K562 (cell line): ENCODE measurements around the gene SPTBN4. TPM values are rescaled to one million over a fixed set of nuclear protein-coding genes. Genes with fewer than 3 reads are reported as not detected.

Source experiments
- ATAC-seq: fragments of 200-7000 bp; cut with Tn5 transposase; 3 replicates; pipeline ENCODE4 v1.9.1; 2020; ENCODE audit warnings: moderate library complexity
- BruUV-seq: library from RNA; stranded (reverse); fragments of 400-500 nt; replicated peaks from 2 replicates; lab custom pipeline; 2021; lab: Mats Ljungman, UMichigan
- CTCF ChIA-PET: fragments of 300-600 bp; formaldehyde crosslinking; extraction: SDS; loops from one replicate; lab custom pipeline; 2021; ENCODE audit warnings: low intra/inter-chr PET ratio; lab: Yijun Ruan, JAX
- POLR2A ChIA-PET: fragments of 300-600, 350-650 bp; sonication (Branson Sonifier 250); formaldehyde crosslinking; extraction: SDS; loops from one replicate; lab custom pipeline; 2021; ENCODE audit warnings: antibody characterized with exemption, inconsistent platforms; lab: Yijun Ruan, JAX
- DNase-seq, 4 experiments: peaks; one replicate each; pipeline versions ENCODE4 v3.0.0 to v3.0.0-alpha.2; 2011 to 2018; ENCODE audit warnings: low spot score in 3 of 4, mixed read lengths in 3 of 4; ENCODE audit errors: extremely low read depth in 1 of 4
- FAIRE-seq: peaks from 2 replicates; lab custom pipeline; 2011; peaks lifted over from hg19 to GRCh38; lab: Jason Lieb, UNC
- H2AFZ ChIP-seq: 2 replicates; pipeline ENCODE4 v1.6.0; 2011; ENCODE audit warnings: low read depth, low read length, control low read depth, inconsistent platforms
- H3K27ac ChIP-seq: fragments of 200-600 bp; 3 replicates; pipeline ENCODE4 v1.8.0; 2011; ENCODE audit warnings: low read depth, mild to moderate bottlenecking, control low read depth, inconsistent platforms, low read length, moderate library complexity, mixed read lengths; ENCODE audit errors: extremely low read depth
- H3K27me3 ChIP-seq, 2 experiments: fragments of 300-600 bp in 1 of 2; 2 replicates in 1 of 2; 3 replicates in 1 of 2; pipeline versions ENCODE4 v1.6.0 to v1.8.0; 2011; ENCODE audit warnings: inconsistent platforms in 2 of 2, low read length in 2 of 2, mild to moderate bottlenecking in 1 of 2, mixed read lengths in 1 of 2, moderate library complexity in 1 of 2; ENCODE audit not compliant: control insufficient read depth in 2 of 2, insufficient read depth in 2 of 2
- H3K36me3 ChIP-seq: fragments of 300-600 bp; 3 replicates; pipeline ENCODE4 v1.8.0; 2011; ENCODE audit warnings: mild to moderate bottlenecking, low read length, inconsistent platforms; ENCODE audit not compliant: control insufficient read depth, insufficient read depth
- H3K4me1 ChIP-seq, 2 experiments: fragments of 200-600 bp in 1 of 2; replicated peaks in 1 of 2; 2 replicates in 1 of 2; 3 replicates in 1 of 2; pipeline versions ENCODE4 v1.5.1 to v1.8.0; 2011; ENCODE audit warnings: inconsistent platforms in 2 of 2, low read length in 2 of 2, mild to moderate bottlenecking in 1 of 2, mixed read lengths in 1 of 2, moderate library complexity in 1 of 2; ENCODE audit not compliant: control insufficient read depth in 2 of 2, insufficient read depth in 2 of 2
- H3K4me2 ChIP-seq: 2 replicates; pipeline ENCODE4 v1.6.1; 2011; ENCODE audit warnings: low read length, control low read depth, inconsistent platforms, mixed read lengths; ENCODE audit not compliant: insufficient read depth
- H3K4me3 ChIP-seq: fragments of 200-600 bp; sonication (generic), shearing (Covaris generic); 2 replicates; pipeline ENCODE4 v1.5.1; 2016; ENCODE audit warnings: control low read depth, inconsistent platforms
- H3K79me2 ChIP-seq: fragments of 200-600 bp; 3 replicates; pipeline ENCODE4 v1.8.0; 2011; ENCODE audit warnings: low read length, inconsistent platforms; ENCODE audit not compliant: control insufficient read depth, insufficient read depth
- H3K9ac ChIP-seq, 2 experiments: 2 replicates each; pipeline versions ENCODE4 v1.6.0 to v1.6.1; 2011; ENCODE audit warnings: low read depth in 2 of 2, low read length in 2 of 2, control low read depth in 1 of 2, inconsistent platforms in 1 of 2, mild to moderate bottlenecking in 1 of 2, mixed read lengths in 1 of 2; ENCODE audit not compliant: insufficient read depth in 1 of 2
- H3K9me1 ChIP-seq: one replicate; pipeline ENCODE4 v1.6.0; 2011; ENCODE audit warnings: inconsistent platforms, mild to moderate bottlenecking, low read length, moderate library complexity; ENCODE audit not compliant: control insufficient read depth, insufficient read depth
- H3K9me3 ChIP-seq: replicated peaks from 2 replicates; pipeline ENCODE4 v1.5.1; 2011; ENCODE audit warnings: low read depth, low read length, inconsistent platforms; ENCODE audit not compliant: control insufficient read depth, insufficient read depth
- H4K20me1 ChIP-seq: replicated peaks from 2 replicates; pipeline ENCODE4 v1.6.1; 2011; ENCODE audit warnings: low read length, inconsistent platforms, mixed read lengths; ENCODE audit not compliant: control insufficient read depth, insufficient read depth
- BHLHE40 ChIP-seq: IDR thresholded peaks from 2 replicates; pipeline ENCODE4 v1.6.1; 2011; ENCODE audit warnings: low read length, improper control_type of control experiment
- WGBS: fragments of 100-300 bp; shearing (Covaris generic); methylation state at CpG from one replicate; pipeline ENCODE4 v1.1.6; 2016; ENCODE audit warnings: low coverage, mixed read lengths; ENCODE audit not compliant: insufficient coverage; ENCODE audit errors: missing lambda C conversion rate; 5-methylcytosine and 5-hydroxymethylcytosine counted together
- in situ Hi-C: fragments of 300-500 bp; cut with MboI; formaldehyde crosslinking; loops from 4 replicates; pipeline ENCODE4 v1.15.0; 2018; ENCODE audit warnings: inconsistent platforms, mixed read lengths
- intact Hi-C: fragments of 100-400 bp; cut with micrococcal nuclease; formaldehyde crosslinking; loops from 2 replicates; pipeline ENCODE4 v1.14.2; 2022
- polyA plus RNA-seq, 8 experiments: library from polyadenylated mRNA; depleted of rRNA in 4 of 8; stranded (reverse) in 5 of 8; unstranded in 3 of 8; fragments of >200 nt; fragmentation: Nextera tagmentation in 2 of 8; fragmentation: Illumina TruSeq in 1 of 8; extraction: Ambion mirVana in 2 of 8; extraction: Trizol in 1 of 8; gene quantifications; 2 replicates each; pipeline versions ENCODE4 v1.2.1 to v1.2.3, GENCODE V29; 2011 to 2014; ENCODE audit warnings: inconsistent platforms in 1 of 8, missing spikeins in 1 of 8
- total RNA-seq, 7 experiments: library from RNA; depleted of rRNA in 6 of 7; stranded (reverse); fragments of >200 nt in 6 of 7; fragmentation: Illumina TruSeq in 2 of 7; extraction: Trizol in 2 of 7; gene quantifications; 2 replicates each; pipeline versions ENCODE4 v1.2.1 to v1.2.3, GENCODE V29; 2011 to 2021; ENCODE audit warnings: low replicate concordance in 1 of 7
- TF ChIP-seq, protein P1 (sequence below), 2 experiments: IDR thresholded peaks in 1 of 2; conservative IDR thresholded peaks in 1 of 2; 2 replicates each; pipeline ENCODE4 v1.6.1; 2016; ENCODE audit warnings: low read depth in 2 of 2, mild to moderate bottlenecking in 1 of 2, missing compliant biosample characterization in 1 of 2, missing genetic modification characterization in 1 of 2, moderate library complexity in 1 of 2
- TF ChIP-seq, protein P2 (sequence below): sonication (generic); formaldehyde crosslinking; IDR thresholded peaks from 2 replicates; pipeline ENCODE4 v1.8.0; 2023; ENCODE audit warnings: mild to moderate bottlenecking, missing genetic modification reagents
- TF ChIP-seq, protein P3 (sequence below): fragments of 450-650 bp; IDR thresholded peaks from 2 replicates; pipeline ENCODE4 v1.6.1; 2016

The SPTBN4 gene
- total and polyA plus RNA-seq, 9 of the 15 experiments (the other 6 are each of a cell fraction or from before 2014, with no cell fraction given): 0.01 to 1.5 (median 0.86) TPM

DNA sequence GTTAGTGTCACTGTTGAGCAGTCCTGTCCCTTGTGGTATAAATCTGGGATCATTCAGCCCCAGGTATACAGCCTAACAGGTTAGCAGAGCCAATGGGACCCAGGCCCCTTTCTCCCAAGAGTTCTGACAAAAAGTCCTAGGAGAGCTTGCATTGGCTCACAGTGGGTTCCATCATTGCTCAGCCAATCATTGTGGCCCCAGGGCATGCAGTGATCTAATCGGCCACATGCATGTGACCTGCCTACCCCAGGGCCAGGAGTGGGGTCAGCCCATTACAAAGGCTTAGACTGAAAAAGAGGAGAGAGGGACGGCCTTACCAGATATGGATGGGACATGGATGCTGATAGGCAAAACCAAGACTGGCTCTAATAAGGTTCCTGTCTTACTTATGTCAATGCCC, 41.1 kb downstream of the SPTBN4 start:
- CTCF ChIA-PET: no interaction called here
- Histone ChIP-seq H3K79me2 (no peaks in the 10 kb centered on the region), H3K4me1 (peaks cover 6 to 21% of the 10 kb centered on the region in 2 experiments; a peak in 3 of 5 replicates), H4K20me1 (no peaks in the 10 kb centered on the region), H3K9me3 (no peaks in the 10 kb centered on the region), H2AFZ (no peak overlapping the region), H3K4me2 (no peak overlapping the region), H3K27me3 (peaks cover 0 to 8% of the 10 kb centered on the region in 2 experiments; a peak in 2 of 5 replicates), H3K4me3 (no peak overlapping the region), H3K9me1 (no peaks in the 10 kb centered on the region), H3K9ac (no peak overlapping the region), H3K36me3 (no peaks in the 10 kb centered on the region), H3K27ac (no peak overlapping the region)
- no TSS peak for BruUV-seq
- POLR2A ChIA-PET: interaction anchor here (1.9 kb wide), 1 partner anchor 9 kb away, joined by 5 read pairs; no protein-coding TSS in a partner anchor
- in situ Hi-C loops: no loop called here
- DNase-seq: peak in 3 of 4 experiments; percentile 32 to 48 (median 34)
- intact Hi-C loops: no loop called here
- 22% methylated on average over 2 of the region's 2 CpGs for WGBS
- FAIRE-seq: peak; percentile 40
- TF ChIP-seq BHLHE40: peak; percentile 30; the same call in 1 of the 2 replicates
- TF ChIP-seq, protein P1, sequence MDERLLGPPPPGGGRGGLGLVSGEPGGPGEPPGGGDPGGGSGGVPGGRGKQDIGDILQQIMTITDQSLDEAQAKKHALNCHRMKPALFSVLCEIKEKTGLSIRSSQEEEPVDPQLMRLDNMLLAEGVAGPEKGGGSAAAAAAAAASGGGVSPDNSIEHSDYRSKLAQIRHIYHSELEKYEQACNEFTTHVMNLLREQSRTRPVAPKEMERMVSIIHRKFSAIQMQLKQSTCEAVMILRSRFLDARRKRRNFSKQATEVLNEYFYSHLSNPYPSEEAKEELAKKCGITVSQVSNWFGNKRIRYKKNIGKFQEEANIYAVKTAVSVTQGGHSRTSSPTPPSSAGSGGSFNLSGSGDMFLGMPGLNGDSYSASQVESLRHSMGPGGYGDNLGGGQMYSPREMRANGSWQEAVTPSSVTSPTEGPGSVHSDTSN (CRISPR knock-in tag; IDR thresholded peaks at IDR 0.05; ENCODE audit: low read depth): no peak
- TF ChIP-seq, protein P1 (tag; conservative IDR thresholded peaks at IDR 0.05; ENCODE audit: low read depth): peak; percentile 33; the same call in 1 of the 2 replicates
- TF ChIP-seq, protein P2, sequence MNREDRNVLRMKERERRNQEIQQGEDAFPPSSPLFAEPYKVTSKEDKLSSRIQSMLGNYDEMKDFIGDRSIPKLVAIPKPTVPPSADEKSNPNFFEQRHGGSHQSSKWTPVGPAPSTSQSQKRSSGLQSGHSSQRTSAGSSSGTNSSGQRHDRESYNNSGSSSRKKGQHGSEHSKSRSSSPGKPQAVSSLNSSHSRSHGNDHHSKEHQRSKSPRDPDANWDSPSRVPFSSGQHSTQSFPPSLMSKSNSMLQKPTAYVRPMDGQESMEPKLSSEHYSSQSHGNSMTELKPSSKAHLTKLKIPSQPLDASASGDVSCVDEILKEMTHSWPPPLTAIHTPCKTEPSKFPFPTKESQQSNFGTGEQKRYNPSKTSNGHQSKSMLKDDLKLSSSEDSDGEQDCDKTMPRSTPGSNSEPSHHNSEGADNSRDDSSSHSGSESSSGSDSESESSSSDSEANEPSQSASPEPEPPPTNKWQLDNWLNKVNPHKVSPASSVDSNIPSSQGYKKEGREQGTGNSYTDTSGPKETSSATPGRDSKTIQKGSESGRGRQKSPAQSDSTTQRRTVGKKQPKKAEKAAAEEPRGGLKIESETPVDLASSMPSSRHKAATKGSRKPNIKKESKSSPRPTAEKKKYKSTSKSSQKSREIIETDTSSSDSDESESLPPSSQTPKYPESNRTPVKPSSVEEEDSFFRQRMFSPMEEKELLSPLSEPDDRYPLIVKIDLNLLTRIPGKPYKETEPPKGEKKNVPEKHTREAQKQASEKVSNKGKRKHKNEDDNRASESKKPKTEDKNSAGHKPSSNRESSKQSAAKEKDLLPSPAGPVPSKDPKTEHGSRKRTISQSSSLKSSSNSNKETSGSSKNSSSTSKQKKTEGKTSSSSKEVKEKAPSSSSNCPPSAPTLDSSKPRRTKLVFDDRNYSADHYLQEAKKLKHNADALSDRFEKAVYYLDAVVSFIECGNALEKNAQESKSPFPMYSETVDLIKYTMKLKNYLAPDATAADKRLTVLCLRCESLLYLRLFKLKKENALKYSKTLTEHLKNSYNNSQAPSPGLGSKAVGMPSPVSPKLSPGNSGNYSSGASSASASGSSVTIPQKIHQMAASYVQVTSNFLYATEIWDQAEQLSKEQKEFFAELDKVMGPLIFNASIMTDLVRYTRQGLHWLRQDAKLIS (CRISPR knock-in tag): no peak
- TF ChIP-seq, protein P3, sequence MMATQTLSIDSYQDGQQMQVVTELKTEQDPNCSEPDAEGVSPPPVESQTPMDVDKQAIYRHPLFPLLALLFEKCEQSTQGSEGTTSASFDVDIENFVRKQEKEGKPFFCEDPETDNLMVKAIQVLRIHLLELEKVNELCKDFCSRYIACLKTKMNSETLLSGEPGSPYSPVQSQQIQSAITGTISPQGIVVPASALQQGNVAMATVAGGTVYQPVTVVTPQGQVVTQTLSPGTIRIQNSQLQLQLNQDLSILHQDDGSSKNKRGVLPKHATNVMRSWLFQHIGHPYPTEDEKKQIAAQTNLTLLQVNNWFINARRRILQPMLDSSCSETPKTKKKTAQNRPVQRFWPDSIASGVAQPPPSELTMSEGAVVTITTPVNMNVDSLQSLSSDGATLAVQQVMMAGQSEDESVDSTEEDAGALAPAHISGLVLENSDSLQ: peak; percentile 92
- peak; percentile 78 for ATAC-seq
